Measurements from ENCODE around the gene UPK1A. TPM values are rescaled to one million over a fixed set of nuclear protein-coding genes. Genes with fewer than 3 reads are reported as not detected.

UPK1A gene
- total RNA-seq, 2 donors from 2014 or later = 0.19 TPM; not detected in 1

DNA sequence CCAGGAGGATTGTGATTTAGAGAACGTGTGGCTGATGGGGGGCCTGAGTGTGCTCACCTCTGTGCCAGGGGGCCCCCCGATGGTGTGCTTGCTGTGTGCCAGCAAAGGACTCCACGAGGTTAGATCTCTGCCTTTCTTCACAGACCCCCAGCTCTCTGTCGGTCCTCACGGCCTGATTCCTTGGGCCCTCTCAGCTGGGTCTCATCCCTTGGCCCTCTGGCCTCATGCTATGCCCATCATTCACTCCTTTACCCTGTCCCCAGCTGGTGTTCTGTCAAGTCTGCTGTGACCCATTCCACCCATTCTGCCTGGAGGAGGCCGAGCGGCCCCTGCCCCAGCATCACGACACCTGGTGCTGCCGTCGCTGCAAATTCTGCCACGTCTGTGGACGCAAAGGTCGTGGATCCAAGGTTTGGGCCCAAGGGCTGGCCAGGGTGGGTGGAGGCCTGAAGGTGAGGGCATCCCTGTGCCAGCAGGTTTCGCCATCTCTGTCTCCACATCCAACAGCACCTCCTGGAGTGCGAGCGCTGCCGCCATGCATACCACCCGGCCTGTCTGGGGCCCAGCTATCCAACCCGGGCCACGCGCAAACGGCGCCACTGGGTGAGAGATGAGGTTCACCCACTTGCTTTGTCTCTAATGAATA lies 59.0 kb downstream of the UPK1A start:
- DNase-seq (ENCODE audit: low spot score) = no peak
- intact Hi-C loops (cut with DNase I) = no loop called here

GRCh38 chr19:35727053-35727955 lies 61.0 kb downstream of the UPK1A start:
- no peak for DNase-seq (ENCODE audit: low spot score)
- intact Hi-C loops (cut with DNase I) = no loop called here

Other genes starting within 250 kb of the UPK1A start
- gene FFAR2, start 218.3 kb upstream of the UPK1A start, total RNA-seq = 1 to 10 TPM in 1 of 2 donors, under 1 TPM in 1; 0.95 to 1.8 TPM
- gene KRTDAP, start 176.1 kb upstream of the UPK1A start, total RNA-seq = not detected
- 1 to 10 TPM; 2.1 to 2.2 TPM for gene DMKN, start 152.9 kb upstream of the UPK1A start, total RNA-seq
- not detected for gene SBSN, start 138.2 kb upstream of the UPK1A start, total RNA-seq
- gene GAPDHS, start 133.1 kb upstream of the UPK1A start, total RNA-seq = not detected
- gene TMEM147, start 120.9 kb upstream of the UPK1A start, total RNA-seq = 10 to 100 TPM; 52.4 to 61.1 TPM
- not detected for gene ATP4A, start 102.9 kb upstream of the UPK1A start, total RNA-seq
- not detected for gene PMIS2, start 80.3 kb upstream of the UPK1A start, total RNA-seq
- gene HAUS5, start 53.8 kb upstream of the UPK1A start, total RNA-seq = 1 to 10 TPM; 7.9 to 8.3 TPM
- 10 to 100 TPM; 61.1 to 61.3 TPM for gene RBM42, start 37.5 kb upstream of the UPK1A start, total RNA-seq
- under 1 TPM; 0.74 to 0.81 TPM for gene ETV2, start 24.8 kb upstream of the UPK1A start, total RNA-seq
- gene COX6B1, start 18.2 kb upstream of the UPK1A start, total RNA-seq = 100 to 1,000 TPM; 228 to 290 TPM
- not detected for gene ZBTB32, start 38.0 kb downstream of the UPK1A start, total RNA-seq
- 10 to 100 TPM; 23.1 to 23.5 TPM for gene KMT2B, start 51.5 kb downstream of the UPK1A start, total RNA-seq
- gene IGFLR1, start 75.9 kb downstream of the UPK1A start, total RNA-seq = 1 to 10 TPM; 4.3 to 9.3 TPM
- 10 to 100 TPM; 13.8 to 18.7 TPM for gene U2AF1L4, start 78.9 kb downstream of the UPK1A start, total RNA-seq
- gene PSENEN, start 79.1 kb downstream of the UPK1A start, total RNA-seq = 10 to 100 TPM; 33.6 to 37.3 TPM
- gene LIN37, start 82.1 kb downstream of the UPK1A start, total RNA-seq = 1 to 10 TPM; 8.3 to 9.4 TPM
- 100 to 1,000 TPM; 290 to 412 TPM for gene HSPB6, start 90.5 kb downstream of the UPK1A start, total RNA-seq
- 10 to 100 TPM; 18.4 to 19.3 TPM for gene PROSER3, start 91.7 kb downstream of the UPK1A start, total RNA-seq
- gene ARHGAP33, start 109.0 kb downstream of the UPK1A start, total RNA-seq = 1 to 10 TPM; 6.2 to 9.6 TPM
- not detected for gene PRODH2, start 146.3 kb downstream of the UPK1A start, total RNA-seq
- gene NPHS1, start 186.0 kb downstream of the UPK1A start, total RNA-seq = not detected
- gene KIRREL2, start 190.4 kb downstream of the UPK1A start, total RNA-seq = not detected
- 1 to 10 TPM; 3.9 to 7.3 TPM for gene APLP1, start 202.1 kb downstream of the UPK1A start, total RNA-seq
- 10 to 100 TPM in 1 of 2 donors, 1 to 10 TPM in 1; 7.9 to 10.3 TPM for gene NFKBID, start 234.0 kb downstream of the UPK1A start, total RNA-seq
- gene HCST, start 236.0 kb downstream of the UPK1A start, total RNA-seq = 10 to 100 TPM; 12.4 to 13.4 TPM
- gene TYROBP, start 241.8 kb downstream of the UPK1A start, total RNA-seq = 10 to 100 TPM; 58.8 to 96.5 TPM

Data from posterior vena cava (tissue), 2 donors.